ENCODE measurements around the gene FOSL2.

DNA sequence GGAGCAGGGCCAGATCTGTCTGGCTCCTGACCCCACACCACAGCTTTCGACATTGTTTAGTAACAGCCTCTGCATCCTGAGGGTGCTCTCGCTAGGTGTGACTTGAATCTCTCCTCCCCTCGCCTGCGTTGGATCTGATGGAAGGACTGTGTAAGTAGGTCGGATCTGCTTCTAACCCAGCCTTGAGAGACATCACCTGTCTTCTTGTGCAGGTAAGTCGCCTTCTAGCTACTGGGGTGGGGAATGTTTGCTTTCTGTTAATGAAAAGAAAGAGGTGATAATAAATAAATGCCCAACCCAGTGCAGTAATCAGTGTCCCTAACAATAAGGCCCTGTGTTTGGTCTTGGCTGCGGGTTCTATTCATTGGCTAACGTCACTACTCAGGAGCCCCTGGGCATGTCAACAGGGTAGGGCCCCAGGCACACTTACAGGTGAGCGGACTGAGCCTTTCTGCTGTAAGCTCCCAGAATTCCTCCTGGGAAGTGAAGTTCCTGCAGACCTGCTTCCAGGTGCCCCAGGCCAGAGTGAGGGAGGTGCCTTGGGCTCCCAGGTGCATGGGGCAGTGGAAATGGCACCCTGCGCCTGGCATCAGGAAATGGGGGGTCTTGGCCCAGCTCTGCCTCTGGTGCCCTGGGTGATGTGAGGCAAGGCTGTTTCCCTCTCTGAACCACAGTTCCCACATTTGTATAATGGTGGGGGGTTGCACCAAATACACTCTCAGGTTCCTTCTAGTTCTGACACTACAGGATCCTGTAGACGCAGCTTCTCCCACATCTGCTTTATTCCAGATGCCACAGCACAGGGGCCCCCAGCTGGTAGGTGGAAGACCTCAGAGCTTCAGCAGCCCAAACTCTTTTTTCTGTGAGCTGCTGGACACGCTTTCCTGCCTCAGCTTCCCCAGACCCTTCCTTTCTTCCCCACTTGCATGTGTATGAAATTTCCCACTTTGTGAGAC lies 11.2 kb upstream of the FOSL2 start:
- TF ChIP-seq, protein P1, sequence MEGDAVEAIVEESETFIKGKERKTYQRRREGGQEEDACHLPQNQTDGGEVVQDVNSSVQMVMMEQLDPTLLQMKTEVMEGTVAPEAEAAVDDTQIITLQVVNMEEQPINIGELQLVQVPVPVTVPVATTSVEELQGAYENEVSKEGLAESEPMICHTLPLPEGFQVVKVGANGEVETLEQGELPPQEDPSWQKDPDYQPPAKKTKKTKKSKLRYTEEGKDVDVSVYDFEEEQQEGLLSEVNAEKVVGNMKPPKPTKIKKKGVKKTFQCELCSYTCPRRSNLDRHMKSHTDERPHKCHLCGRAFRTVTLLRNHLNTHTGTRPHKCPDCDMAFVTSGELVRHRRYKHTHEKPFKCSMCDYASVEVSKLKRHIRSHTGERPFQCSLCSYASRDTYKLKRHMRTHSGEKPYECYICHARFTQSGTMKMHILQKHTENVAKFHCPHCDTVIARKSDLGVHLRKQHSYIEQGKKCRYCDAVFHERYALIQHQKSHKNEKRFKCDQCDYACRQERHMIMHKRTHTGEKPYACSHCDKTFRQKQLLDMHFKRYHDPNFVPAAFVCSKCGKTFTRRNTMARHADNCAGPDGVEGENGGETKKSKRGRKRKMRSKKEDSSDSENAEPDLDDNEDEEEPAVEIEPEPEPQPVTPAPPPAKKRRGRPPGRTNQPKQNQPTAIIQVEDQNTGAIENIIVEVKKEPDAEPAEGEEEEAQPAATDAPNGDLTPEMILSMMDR (IDR thresholded peaks at IDR 0.05; ENCODE audit: low read length): no peak
- TF ChIP-seq EZH2phosphoT487 (IDR thresholded peaks at IDR 0.05; ENCODE audit: low read length) (no peak), EZH2 (optimal IDR thresholded peaks at IDR 0.05; ENCODE audit: low read depth, low read length) (no peak)
